ENCODE data around the gene NISCH.
"Not testable (repeated sequence)": the region's sequence is repeated elsewhere in the genome, so short reads cannot be mapped to it uniquely, and the experiment has no call there.

Gene NISCH

DNA sequence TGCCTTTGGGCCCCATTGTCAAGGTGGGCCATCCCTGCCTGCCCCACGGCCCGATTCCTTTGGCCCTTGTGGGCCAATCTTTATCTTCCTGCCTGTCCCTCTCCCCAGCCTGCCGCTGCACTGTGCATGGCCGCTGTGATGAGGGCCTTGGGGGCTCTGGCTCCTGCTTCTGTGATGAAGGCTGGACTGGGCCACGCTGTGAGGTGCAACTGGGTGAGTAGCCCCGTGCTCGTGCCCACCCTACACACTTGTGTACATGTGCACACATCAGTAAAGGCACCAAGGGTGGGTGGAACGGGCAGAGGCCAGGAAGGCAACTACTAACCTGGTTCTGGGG, 66.1 kb downstream of the NISCH start:
- no peak overlapping the region for H3K27ac Mint-ChIP-seq
- H3K4me1 Mint-ChIP-seq = no peaks in the 10 kb centered on the region
- no peak overlapping the region for H3K4me3 Mint-ChIP-seq
- H3K36me3 Mint-ChIP-seq = peaks cover 9 to 15% of the 10 kb centered on the region in 2 donors
- no peaks in the 10 kb centered on the region for H3K27me3 Mint-ChIP-seq
- H3K9me3 Mint-ChIP-seq = peaks cover 0 to 3% of the 10 kb centered on the region in 2 donors
- ATAC-seq (replicated peaks) (no peak), DNase-seq (no peak)

DNA sequence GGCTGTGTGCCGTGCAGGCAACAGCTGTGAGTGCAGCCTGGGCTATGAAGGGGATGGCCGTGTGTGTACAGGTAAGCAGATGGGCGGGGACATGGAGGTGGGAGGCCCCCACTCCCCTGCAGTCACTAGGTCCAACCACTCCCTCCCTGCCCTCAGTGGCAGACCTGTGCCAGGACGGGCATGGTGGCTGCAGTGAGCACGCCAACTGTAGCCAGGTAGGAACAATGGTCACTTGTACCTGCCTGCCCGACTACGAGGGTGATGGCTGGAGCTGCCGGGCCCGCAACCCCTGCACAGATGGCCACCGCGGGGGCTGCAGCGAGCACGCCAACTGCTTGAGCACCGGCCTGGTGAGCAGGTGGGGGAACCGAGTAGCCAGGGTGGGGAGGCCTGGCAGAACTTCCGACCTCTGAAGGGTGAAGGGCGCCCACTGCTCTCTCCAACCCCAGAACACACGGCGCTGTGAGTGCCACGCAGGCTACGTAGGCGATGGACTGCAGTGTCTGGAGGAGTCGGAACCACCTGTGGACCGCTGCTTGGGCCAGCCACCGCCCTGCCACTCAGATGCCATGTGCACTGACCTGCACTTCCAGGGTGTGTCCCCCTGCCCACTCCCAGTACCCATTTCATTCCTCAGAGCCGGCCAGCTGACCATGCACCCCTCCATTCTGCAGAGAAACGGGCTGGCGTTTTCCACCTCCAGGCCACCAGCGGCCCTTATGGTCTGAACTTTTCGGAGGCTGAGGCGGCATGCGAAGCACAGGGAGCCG, 66.7 kb downstream of the NISCH start:
- no peaks in the 10 kb centered on the region for H3K27me3 Mint-ChIP-seq
- peaks cover 0 to 3% of the 10 kb centered on the region in 2 donors for H3K9me3 Mint-ChIP-seq
- DNase-seq (no peak), ATAC-seq (replicated peaks) (no peak)
- peaks cover 9 to 16% of the 10 kb centered on the region in 2 donors for H3K36me3 Mint-ChIP-seq
- H3K4me3 Mint-ChIP-seq = no peak overlapping the region
- no peak overlapping the region for H3K27ac Mint-ChIP-seq
- H3K4me1 Mint-ChIP-seq = no peaks in the 10 kb centered on the region

DNA sequence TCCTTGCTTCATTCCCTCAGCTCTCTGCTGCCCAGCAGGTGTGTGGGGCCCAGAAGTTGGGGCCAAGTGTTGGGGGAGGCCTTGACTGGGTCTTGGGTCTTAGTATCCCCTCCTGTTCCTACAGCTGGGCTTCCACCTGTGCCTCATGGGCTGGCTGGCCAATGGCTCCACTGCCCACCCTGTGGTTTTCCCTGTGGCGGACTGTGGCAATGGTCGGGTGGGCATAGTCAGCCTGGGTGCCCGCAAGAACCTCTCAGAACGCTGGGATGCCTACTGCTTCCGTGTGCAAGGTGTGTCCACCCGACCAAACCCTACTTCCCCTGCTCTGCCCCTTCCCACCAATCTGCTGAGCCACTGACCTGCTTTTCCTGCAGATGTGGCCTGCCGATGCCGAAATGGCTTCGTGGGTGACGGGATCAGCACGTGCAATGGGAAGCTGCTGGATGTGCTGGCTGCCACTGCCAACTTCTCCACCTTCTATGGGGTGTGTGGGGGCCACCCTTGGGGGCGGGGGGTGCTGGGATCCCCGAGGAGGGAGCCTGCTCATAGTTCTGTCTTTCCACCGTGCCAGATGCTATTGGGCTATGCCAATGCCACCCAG, 67.3 kb downstream of the NISCH start:
- H3K4me1 Mint-ChIP-seq = no peaks in the 10 kb centered on the region
- peaks cover 10 to 23% of the 10 kb centered on the region in 2 donors for H3K36me3 Mint-ChIP-seq
- ATAC-seq (replicated peaks) (no peak), DNase-seq (no peak)
- no peaks in the 10 kb centered on the region for H3K27me3 Mint-ChIP-seq
- no peak overlapping the region for H3K4me3 Mint-ChIP-seq
- no peak overlapping the region for H3K27ac Mint-ChIP-seq
- peaks cover 0 to 3% of the 10 kb centered on the region in 2 donors for H3K9me3 Mint-ChIP-seq

DNA sequence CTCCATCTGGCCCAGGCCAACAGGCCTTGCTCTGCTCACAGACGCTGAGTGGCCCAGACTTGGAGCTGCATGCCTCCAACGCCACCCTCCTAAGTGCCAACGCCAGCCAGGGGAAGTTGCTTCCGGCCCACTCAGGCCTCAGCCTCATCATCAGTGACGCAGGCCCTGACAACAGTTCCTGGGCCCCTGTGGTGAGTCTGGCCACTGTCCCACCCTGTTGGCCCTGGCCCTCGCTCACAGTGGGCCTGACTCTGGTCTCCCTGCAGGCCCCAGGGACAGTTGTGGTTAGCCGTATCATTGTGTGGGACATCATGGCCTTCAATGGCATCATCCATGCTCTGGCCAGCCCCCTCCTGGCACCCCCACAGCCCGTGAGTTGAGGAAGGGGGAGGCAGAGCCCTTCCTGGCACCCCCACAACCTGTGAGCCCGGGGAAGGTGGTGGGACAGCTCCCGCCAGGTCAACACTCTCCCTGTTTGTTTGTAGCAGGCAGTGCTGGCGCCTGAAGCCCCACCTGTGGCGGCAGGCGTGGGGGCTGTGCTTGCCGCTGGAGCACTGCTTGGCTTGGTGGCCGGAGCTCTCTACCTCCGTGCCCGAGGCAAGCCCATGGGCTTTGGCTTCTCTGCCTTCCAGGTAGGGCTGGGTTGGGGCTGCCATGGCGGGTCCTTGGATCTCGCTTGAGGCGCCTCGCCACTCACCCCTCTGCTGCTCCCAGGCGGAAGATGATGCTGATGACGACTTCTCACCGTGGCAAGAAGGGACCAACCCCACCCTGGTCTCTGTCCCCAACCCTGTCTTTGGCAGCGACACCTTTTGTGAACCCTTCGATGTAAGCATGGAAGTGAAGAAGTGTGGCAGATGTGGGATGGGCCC, 68.2 kb downstream of the NISCH start:
- no peak for ATAC-seq (replicated peaks)

DNA sequence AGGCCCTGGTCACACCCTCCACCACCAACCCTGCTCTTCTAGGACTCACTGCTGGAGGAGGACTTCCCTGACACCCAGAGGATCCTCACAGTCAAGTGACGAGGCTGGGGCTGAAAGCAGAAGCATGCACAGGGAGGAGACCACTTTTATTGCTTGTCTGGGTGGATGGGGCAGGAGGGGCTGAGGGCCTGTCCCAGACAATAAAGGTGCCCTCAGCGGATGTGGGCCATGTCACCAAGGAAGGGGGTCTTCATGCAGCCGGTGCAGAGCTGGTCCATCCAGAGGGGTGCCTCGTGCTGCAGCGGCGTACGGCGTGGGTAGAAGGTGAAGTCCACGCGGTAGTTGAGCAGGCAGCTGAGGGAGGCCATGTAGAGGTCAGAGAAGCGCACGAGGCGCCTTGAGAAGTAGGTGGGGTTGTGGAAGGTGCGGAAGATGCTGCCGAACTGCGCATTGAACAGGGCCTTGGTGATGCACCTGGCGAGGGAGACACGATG, 68.9 kb downstream of the NISCH start:
- Mint-ChIP-seq H3K36me3 (peaks cover 10 to 28% of the 10 kb centered on the region in 2 donors), H3K4me3 (no peak overlapping the region), H3K4me1 (no peaks in the 10 kb centered on the region), H3K27me3 (no peaks in the 10 kb centered on the region), H3K9me3 (peaks cover 0 to 2% of the 10 kb centered on the region in 2 donors), H3K27ac (no peak overlapping the region)
- no peak for ATAC-seq (replicated peaks)
- no peak for DNase-seq

More for the DNA sequence above, 68.2 kb downstream of the NISCH start:
- Mint-ChIP-seq H3K4me3 (no peak overlapping the region), H3K9me3 (peaks cover 0 to 3% of the 10 kb centered on the region in 2 donors), H3K27me3 (no peaks in the 10 kb centered on the region), H3K27ac (no peak overlapping the region), H3K36me3 (peaks cover 10 to 28% of the 10 kb centered on the region in 2 donors), H3K4me1 (no peaks in the 10 kb centered on the region)
- no peak for DNase-seq

DNA sequence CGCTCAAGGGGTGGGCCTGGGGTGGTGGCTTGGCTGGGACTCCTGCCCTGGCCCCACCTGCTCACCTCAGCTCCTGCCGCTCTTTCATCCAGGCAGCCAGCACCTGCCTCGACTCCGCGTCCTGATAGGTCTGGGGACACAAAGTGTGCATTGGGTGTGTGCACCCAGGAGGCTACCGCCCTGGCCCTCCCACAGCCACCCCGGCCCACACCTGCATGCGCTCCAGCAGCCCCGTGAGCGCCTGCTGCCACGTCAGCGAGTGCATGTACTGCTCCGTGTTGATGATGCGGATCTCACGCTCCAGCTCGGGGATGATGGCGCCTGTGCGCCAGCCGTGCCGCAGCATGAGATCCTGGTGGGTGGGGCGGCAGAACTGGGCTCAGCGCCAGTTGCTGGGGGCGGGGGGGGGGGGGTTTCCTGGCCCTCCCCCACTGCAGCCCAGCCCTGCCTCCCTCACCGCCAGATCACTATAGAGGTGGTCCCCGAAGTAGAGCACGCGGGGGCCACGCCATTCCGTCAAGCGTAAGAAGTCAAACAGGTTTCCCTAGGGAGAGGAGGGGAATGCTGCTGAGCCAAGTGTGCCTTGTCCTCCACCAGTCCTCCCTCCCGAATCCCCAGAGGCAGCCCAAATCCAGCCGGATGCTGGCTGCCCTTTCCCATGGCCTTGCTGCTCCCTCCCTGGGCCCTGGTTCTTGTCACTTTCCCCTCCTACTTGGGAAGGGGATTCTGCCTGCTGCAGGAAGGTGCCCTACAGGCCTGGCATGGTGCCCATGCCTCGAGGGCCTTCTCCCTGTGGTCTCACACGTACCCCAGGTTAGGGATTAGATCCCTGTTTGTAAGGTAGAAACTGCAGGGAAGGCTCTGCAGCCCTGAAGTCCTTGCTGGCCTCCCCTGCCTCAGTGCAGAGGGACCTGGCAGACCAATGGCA, 69.6 kb downstream of the NISCH start:
- H3K4me1 Mint-ChIP-seq = no peaks in the 10 kb centered on the region
- no peak overlapping the region for H3K4me3 Mint-ChIP-seq
- H3K27ac Mint-ChIP-seq = no peak overlapping the region

DNA sequence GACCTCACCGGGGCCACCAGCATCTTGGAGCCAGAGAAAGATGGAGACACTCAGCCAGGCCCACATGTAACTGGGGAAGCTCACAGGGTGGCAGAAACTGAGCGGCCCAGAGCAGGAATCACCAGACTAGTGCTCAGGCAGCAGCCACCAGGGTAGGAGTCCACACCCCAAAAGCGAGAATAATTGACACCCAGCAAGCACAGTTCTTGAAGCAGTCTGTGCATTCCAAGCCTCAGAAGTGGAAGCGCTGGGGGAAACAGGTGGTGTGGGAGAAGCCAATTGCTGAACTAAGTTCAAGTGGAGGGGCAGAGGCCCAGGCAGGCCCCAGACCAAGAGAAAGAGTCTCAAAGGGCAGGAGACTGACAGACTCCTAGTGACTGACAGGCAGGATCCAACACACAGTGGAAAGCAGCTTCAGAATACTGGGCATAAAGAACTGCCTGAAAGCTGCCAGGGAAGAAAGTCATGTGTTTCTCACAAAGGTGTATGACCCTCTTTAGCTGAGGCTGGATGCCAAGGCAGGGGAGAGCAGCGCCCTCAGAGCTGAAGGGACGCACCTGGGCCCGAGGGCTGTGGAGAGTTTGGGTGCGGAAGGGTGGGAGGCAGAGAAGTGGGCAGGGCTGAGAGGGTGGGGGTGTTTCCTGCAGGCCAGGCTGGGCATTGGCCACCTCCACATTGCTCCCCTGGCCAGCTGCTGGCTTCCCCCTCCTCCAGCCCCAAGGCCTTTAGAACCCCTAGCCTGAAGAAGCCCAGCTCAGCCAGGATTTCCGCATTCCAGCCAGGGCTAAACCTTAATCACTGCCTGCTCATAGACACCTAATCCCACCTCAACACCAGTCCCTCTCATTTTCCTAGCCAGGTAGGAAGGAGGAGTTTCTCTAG, 70.5 kb downstream of the NISCH start:
- ATAC-seq (replicated peaks) = no peak
- Mint-ChIP-seq H3K4me1 (no peaks in the 10 kb centered on the region), H3K4me3 (no peak overlapping the region), H3K9me3 (peaks cover 0 to 2% of the 10 kb centered on the region in 2 donors), H3K27ac (no peak overlapping the region), H3K36me3 (peaks cover 10 to 28% of the 10 kb centered on the region in 2 donors), H3K27me3 (no peaks in the 10 kb centered on the region)
- DNase-seq = no peak

More for the DNA sequence above, 69.6 kb downstream of the NISCH start:
- DNase-seq (no peak), ATAC-seq (replicated peaks) (no peak)
- Mint-ChIP-seq H3K36me3 (peaks cover 10 to 28% of the 10 kb centered on the region in 2 donors), H3K27me3 (no peaks in the 10 kb centered on the region), H3K9me3 (peaks cover 0 to 2% of the 10 kb centered on the region in 2 donors)

DNA sequence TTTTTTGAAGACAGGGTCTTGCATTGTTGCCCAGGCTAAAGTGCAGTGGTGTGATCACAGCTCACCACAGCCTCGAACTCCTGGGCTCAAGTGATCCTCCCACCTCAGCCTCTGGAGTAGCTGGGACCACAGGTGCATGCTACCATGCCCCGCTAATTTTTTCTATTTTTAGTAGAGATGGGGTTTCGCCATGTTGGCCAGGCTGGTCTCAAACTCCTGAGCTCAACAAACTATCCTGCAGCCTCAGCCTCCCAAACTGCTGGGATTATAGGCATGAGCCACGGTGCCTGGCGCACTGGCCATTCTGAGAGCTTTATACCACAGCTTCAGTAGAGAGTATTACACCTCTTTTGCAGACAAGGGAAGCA, 71.3 kb downstream of the NISCH start:
- peaks cover 10 to 28% of the 10 kb centered on the region in 2 donors for H3K36me3 Mint-ChIP-seq
- H3K27me3 Mint-ChIP-seq; H3K4me1 Mint-ChIP-seq; H3K9me3 Mint-ChIP-seq; DNase-seq; H3K27ac Mint-ChIP-seq; H3K4me3 Mint-ChIP-seq; ATAC-seq (replicated peaks): not testable (repeated sequence)

DNA sequence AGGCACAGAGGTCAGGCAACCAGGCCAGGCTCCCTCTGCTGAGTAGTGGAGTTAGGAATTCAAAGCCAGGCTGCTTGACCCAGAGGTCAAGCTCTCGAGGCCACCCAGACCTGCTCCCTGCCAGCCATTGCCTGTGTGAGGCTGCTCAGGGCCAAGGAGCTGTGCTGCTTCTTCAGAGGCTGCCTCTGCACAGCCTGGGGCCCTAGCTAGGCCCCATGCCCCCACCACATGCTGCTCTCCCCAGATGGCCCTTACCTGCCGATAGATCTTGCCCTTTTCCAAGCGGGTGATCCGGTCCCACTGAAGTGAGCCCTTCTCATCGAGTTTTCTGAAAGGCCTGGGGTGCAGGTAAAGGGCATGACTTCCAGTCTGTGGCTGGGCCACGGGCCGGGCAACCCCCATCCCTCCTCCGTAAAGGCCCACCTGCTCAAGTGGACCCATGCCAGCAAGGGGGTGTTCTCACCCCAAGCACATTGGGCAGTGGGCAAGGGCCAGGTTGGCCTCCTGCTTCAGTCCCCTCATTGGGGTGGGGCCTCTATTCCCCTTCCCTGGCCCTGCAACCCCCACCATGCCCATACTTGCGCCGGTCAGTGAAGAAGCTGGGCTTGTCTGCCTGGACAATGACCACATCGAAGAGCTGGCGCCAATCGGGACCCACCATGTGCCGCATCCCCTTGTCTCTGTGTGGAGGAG, 71.8 kb downstream of the NISCH start:
- Mint-ChIP-seq H3K27ac (no peak overlapping the region), H3K36me3 (peaks cover 10 to 28% of the 10 kb centered on the region in 2 donors), H3K4me3 (no peak overlapping the region), H3K4me1 (peaks cover 0 to 1% of the 10 kb centered on the region in 2 donors), H3K27me3 (no peaks in the 10 kb centered on the region), H3K9me3 (peaks cover 0 to 2% of the 10 kb centered on the region in 2 donors)
- ATAC-seq (replicated peaks) = no peak
- no peak for DNase-seq

DNA sequence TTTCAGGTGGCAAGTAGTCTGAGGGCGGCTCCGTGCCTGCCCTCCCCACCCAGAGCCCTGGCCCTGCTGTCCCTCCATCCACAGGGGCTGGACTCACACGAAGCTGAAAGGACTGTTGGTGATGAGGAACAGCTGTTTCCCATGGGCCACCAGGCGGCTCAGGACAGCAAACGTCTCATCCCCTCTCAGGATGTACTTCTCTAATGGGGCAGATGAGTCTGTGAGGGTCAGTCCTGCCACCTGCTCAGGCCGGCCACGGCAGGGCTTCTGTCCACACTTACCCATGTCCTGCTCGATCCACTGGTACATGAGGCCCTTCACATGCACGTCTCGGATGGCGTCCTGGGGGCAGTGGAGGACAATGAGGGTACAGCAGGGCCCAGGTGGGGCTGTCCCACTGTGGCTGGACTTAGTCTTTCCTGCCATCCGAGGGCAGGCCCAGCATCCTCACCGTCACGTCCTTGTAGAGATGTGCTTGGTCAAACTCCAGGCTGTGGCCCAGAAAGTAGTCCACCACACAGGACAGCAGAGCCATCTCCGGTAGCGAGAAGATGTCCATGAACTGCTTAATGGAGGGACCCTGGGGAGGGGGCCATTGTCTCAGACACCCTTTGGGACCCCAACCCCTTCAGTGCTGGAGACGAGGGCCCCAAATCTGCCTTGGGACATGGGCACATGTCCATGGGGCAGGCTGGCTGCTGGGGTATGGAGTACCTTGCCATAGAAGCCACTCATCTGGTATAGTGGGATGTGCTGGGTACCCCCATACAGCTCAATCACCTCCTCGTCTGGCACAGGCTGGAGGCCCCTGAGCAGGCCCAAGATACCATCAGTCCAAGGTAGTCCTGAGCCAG, 72.6 kb downstream of the NISCH start:
- Mint-ChIP-seq H3K27ac (no peak overlapping the region), H3K36me3 (peaks cover 10 to 28% of the 10 kb centered on the region in 2 donors), H3K27me3 (no peaks in the 10 kb centered on the region), H3K9me3 (peaks cover 0 to 2% of the 10 kb centered on the region in 2 donors), H3K4me1 (peaks cover 5 to 9% of the 10 kb centered on the region in 2 donors), H3K4me3 (no peak overlapping the region)
- DNase-seq (no peak), ATAC-seq (replicated peaks) (no peak)

DNA sequence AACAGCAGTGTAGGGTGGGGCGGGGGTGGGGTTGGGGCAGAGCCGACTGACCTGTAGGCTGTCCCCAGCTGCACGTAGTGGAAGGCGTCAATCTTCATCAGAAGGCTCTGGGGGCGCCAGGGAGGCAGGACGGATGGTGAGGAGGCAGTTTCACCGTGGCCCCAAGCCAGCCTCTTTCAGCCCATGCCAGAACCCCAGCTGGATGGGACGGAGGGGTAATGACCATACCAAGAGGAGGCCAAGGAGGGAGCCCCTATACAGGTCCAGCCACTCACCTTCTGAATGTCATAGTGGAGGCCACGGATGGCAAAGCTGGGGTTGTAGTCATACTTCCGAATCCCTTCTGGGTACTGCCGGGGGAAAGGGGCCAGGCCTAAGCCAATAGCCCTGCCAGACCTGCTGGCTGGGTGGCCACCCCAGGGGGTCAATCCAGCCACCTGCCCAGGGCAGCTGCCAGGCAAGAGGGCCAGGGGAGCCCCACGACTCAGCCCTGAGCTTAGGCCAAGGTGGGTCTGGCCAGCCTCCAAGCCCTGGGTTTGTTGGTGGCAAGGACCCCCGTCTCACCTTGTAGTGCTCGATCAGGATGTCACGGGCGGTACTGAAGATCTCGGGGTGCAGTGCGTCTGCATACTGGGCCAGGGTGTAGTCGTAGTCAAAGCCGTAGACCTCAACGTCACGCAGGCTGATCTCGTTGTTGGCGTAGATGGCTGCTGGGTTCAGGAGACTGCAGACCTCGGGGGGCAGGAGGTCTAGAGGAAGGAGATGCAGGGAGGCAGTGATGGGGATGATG, 73.4 kb downstream of the NISCH start:
- Mint-ChIP-seq H3K4me1 (peaks cover 5 to 10% of the 10 kb centered on the region in 2 donors), H3K36me3 (peaks cover 10 to 27% of the 10 kb centered on the region in 2 donors), H3K27me3 (no peaks in the 10 kb centered on the region), H3K4me3 (no peak overlapping the region), H3K27ac (no peak overlapping the region), H3K9me3 (peaks cover 0 to 2% of the 10 kb centered on the region in 2 donors)
- ATAC-seq (replicated peaks) (no peak), DNase-seq (no peak)

Measured in stimulated activated naive B cell treated with anti-CD40 and anti-IgM and Interleukin-4, amounts not matched to agents 10 μg/mL and 1 μg/mL and 100 μg/mL, for 72 hours (primary cell).